HuH-7.5 (cell line): ENCODE data around the gene THRAP3.
"Not testable (repeated sequence)": the region's sequence is repeated elsewhere in the genome, so short reads cannot be mapped to it uniquely, and the experiment has no call there.

ENCODE experiments used
- DNase-seq: peaks from one replicate; pipeline ENCODE4 v3.0.0; 2011; ENCODE audit warnings: low spot score

THRAP3 gene

DNA sequence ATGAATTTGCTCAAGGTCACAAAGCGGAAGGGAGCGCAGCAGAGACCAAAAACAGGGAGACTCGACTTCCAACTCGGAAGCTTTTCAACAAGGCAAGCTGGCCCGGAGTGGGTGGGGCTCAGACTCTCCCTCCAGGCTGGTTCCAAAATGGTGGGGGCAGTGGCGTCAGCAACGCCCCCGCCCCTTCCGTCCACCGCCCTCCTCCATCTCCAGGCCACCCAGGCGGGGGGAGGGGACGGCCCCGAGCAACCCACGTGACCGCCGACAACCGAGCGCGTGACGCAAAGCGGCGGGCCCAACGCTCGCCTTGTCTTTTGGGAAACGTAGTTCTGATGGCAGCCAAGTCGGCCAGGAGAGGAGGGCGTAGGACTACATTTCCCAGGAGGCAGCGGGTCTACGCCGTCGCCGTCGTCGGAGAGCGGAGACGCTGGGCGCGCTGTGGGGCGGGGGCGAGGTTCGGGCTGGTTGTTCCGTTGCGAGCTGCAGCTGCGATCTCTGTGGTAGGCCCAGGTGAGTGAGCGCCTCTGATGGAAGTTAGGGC, at the start of gene THRAP3:
THRAP3 (plus strand) TSS at position 448 of the 541 bp plus-strand sequence. CDS start 58,121 bp downstream, outside the sequence.
- peak; percentile 90 for DNase-seq

DNA sequence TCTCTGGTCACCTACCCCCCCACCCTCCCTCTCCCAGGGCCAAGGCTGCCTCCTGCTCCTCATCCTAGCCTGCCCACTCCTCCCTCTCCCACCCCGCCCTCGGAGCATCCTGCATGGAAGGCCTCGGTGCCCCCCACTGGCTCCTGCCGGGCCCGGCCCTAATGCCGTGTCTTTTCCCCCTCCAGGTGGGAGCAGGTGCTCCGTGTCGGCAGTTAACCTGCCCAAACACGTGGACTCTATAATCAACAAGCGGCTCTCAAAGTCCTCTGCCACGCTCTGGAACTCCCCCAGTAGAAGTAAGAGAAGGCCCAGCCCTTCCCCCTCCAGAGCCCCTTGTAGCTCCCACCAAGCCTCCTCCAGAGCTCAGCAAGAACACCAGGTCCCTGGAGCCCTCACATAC, 49.5 kb upstream of the THRAP3 start:
- DNase-seq = no peak

DNA sequence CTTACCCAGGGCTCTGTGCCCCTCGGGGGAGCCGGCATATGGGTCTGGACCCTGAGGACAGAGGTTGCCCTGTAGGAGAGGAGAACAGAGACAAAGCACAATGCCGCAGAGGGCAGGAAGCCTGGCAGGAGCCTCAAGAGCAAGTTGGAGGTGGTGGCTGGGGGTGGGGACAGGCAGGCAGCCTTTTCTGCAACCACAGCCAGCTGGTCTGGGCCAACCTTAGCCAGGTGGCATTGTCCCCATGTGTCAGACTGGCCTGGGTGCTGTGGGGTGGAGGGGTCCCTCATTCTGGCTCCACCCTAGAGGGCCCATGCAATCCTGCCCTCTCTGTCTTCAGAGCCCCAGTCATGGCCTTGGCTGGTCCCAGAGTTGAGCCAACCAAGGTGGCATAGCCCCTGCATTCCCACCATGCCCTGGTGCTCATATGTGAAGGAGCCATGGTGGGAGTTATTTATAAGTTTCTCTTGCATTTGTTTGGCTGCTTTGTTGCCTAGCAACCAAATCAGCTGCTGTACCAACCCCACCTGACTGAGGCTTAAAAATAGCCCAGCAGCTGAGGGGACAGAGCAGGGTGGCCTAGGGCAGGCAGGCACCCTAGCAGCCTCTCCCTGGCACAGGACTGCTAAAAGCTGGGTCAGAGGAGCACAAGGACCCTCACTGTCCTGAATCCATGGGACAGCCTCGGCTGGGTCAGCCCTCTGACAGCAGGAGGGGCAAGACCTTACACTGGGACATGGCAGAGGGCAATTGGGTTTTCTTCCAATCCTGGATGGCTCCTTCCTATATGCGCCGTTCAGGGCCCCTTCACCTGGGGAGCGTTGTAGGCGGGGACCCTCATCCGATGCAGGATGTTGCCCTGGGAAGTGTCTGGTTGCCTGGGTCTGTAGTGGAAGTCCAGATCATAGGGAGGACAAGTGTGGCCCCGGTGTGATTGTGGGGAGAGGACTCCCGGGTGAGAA, 48.8 kb upstream of the THRAP3 start:
- DNase-seq = no peak

GRCh38 chr1:36176106-36176949, 47.9 kb upstream of the THRAP3 start:
- DNase-seq = no peak

DNA sequence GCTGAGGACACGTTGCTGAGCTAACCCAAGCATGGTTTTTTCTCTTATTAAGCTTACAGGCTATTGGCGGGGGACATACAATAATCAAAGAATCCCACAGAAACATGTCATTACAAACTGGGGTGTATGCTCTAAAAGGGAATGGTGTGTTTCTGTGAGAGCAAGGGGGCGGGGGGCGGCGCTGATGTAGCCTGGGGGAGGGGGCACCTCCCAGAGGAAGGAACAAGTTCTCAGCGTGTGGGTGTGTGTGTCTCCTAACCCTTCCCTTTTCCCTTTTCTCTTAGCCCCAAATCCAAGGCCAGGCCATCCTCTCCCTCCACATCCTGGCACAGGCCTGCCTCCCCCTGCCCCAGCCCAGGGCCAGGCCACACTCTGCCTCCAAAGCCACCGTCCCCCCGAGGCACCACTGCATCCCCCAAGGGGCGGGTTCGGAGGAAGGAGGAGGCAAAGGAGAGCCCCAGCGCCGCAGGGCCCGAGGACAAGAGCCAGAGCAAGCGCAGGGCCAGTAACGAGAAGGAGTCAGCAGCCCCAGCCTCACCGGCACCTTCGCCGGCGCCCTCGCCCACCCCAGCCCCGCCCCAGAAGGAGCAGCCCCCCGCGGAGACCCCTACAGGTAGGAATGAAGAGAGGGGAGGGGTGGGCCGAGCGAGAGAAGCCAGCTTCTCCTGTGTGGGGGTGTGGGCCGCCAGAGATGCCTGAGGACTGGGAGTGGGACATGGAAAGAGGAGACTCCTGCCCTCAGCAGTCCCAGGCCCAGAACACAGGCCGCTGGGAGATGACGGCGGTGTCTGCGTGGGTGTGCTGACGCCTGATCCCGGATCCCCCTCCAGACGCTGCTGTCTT, 46.4 kb upstream of the THRAP3 start:
- no peak for DNase-seq

DNA sequence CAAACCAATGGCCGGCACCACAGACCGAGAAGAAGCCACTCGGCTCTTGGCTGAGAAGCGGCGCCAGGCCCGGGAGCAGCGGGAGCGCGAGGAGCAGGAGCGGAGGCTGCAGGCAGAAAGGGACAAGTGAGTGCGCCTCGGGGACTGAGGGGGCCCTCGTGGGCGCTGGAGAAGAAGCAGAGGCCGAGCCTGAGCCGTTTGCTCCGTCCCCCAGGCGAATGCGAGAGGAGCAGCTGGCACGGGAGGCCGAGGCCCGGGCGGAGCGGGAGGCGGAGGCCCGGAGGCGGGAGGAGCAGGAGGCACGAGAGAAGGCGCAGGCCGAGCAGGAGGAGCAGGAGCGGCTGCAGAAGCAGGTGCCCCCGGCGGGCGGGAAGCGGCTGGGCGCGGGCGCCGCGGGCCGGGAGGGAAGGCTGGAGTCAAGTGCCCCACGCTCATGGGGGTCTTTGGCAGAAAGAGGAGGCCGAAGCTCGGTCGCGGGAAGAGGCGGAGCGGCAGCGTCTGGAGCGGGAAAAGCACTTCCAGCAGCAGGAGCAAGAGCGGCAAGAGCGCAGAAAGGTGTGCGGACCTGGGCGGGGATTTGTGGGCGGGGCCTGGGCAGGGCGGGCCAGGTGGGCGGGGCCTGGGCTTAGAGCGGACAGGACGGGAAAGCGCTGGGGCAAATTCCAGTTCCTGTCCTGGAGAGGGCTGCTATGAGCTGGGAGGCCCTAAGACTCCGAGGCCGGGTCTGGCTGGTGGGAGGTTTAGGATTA, 45.6 kb upstream of the THRAP3 start:
- DNase-seq = no peak

DNA sequence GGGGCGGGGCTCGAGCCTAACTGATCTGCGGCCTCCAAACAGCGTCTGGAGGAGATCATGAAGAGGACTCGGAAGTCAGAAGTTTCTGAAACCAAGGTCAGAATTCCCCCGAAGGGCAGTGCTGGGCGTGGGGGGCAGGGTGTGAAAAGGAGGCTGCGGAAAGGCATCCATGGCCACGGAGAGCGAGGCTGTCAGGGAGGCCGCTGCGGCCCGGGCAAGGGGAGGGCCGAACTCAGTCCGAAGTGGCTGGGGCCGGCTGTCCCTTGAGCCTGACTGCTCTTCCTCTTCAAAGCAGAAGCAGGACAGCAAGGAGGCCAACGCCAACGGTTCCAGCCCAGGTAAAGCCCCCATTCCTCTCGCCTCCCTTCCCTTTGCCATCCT, 45.0 kb upstream of the THRAP3 start:
- DNase-seq = no peak

DNA sequence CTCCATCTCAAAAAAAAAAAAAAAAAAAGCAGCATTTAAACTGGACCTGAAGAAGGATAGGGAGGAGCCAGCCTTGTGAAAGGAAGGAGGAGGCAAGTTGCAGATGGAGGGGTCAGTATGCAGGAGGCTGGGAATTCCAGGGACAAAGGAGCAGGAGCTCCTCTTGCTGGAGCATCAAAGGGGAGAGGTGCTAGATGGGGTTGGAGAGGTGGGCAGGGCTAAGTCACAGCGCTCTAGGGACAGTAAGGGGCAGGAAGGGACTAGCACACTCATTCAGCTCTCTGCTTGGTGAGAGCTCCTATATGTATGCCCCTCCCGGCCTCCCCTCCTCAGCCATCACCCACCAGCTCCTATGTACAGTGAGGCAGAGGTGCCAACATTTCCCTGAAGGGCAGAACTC, 41.5 kb upstream of the THRAP3 start:
- DNase-seq = no peak

- DNase-seq = no peak
Observed at GRCh38 chr1:36183309-36183856, 40.9 kb upstream of the THRAP3 start.

DNA sequence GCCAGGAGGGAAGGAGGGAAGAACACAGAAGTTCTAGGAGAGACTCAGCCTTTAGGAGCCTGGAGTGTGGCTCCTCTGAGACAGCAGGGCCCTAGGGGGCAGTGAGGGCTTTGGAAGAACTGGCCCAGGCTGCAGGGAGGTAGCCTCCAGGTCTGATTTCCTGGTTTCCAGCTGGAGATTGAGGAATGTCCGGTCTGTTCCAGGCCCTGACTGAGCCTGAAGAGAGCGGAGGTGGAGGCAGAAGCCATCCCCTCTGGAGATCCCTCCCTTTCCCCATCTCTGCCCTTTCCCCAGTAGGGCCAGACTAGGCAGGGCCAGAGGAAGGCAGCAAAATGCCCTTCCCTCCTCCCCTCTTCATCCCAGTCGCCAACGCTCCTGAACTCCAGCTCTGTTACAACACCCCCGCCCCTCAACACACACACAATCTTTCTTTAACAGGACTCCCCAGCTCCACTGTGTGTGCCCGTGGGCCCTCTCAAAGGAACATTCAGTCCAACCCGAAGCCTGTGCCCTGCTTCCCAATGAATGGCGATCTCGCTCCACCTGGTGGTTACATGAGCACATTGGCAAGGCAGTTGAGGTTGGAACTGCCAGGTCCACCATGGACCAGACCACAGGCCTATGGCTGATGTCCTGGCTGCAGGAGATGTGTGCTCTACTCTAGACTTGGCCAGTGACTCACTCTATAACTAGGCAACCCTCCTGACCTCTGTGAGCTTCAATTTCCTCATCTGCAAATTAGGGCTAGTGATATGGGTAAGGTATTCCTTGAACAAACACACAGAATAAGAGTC, 36.2 kb upstream of the THRAP3 start:
- peak; percentile 86 for DNase-seq

- DNase-seq = not testable (repeated sequence)
Observed at GRCh38 chr1:36196805-36197204, 27.4 kb upstream of the THRAP3 start.

GRCh38 chr1:36198641-36199040, 25.6 kb upstream of the THRAP3 start:
- DNase-seq = no peak

- DNase-seq = no peak
Observed at GRCh38 chr1:36199934-36200741, 24.1 kb upstream of the THRAP3 start.

DNA sequence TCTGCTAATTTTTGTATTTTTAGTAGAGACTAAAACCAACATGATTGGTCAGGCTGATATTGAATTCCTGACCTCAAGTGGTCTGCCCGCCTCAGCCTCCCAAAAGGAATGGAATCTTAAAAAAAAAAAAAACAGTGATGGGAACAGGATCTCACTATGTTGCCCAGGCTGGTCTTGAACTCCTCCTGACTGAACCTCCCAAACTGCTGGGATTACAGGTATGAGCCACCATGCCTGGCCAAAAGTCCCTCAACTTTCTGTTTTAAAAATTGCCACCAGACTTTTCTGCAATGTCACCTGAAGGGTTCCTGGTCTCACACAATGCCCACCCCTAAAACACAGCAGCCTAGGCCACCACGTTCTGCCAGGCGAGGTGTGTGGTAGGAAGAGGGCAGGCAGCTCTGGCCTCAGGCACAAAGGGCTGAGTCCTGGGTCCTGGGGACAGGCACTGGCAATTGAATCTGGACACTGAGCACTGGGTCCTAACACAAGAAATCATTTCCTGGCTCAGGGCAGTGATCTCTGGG, 21.2 kb upstream of the THRAP3 start:
- no peak for DNase-seq

DNA sequence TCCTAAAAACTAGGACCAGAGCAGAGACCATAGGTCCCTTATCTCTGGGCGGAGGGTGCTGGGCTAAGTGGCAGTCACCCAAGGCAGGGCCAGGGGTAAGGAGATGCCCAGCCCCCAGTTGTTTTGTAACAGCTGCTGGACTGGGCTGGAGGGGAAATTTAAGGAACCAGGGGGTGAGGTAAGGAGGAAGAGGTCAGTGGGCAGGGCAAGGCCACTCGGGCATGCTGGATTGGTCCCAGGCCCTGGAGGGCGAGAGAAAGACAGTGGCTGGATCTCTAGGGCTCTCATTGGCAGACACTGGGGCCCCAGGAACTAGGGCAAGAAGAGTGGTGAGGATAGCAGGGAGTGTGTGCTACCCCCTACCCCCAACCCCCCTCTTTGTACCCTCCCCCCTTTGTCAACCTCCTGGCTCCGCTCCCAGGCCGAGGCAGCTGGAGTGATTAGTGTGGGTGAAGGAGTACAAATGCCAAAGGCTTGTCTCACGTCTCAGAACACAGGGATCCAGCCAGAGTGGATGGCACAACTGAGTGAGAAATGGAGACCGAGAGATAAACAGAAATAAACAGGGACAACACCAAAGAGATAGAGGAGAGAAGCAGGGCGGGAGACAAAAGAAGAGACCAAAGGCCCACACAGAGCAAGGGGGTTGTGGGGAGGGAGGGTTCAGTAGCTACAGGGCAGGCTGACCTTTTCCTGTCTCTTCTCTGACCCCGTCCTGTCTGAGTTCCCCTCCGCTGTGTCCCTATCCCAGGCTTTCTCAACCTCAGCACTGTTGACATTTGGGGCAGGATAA, 20.5 kb upstream of the THRAP3 start:
- DNase-seq = no peak

- no peak for DNase-seq
Observed at GRCh38 chr1:36204347-36204909, 19.8 kb upstream of the THRAP3 start.

DNA sequence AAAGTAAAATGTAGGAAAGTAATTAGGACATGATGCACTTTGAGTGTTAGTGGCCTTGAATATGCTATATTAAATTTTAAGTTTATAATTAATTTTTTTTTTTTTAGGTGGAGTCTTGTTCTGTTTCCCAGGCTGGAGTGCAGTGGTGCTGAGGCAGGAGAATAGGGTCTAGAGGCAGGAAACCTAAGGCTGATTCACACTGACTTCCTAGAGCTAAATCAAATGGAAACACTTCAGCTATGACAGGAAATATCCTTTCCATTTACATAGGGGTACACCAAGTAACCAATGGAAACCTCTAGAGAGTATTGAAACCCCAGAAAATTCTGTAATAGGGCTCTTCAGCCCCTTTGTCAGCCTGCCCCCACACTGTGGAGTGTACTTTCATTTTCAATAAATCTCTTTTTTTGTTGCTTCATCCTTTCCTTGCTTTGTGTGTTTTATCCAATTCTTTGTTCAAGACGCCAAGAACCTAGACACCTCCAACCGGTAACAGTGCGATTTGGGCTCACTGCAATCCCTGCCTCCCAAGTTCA, 17.9 kb upstream of the THRAP3 start:
- no peak for DNase-seq
